GM18511 (cell line): ENCODE data around the gene HOXD8.

Source experiments
- ATAC-seq: cut with Tn5 transposase; IDR thresholded peaks from one replicate; pipeline ENCODE4 v1.9.1; 2021; ENCODE audit warnings: mild to moderate bottlenecking, moderate library complexity; ENCODE audit not compliant: unreplicated experiment

HOXD8 gene

DNA sequence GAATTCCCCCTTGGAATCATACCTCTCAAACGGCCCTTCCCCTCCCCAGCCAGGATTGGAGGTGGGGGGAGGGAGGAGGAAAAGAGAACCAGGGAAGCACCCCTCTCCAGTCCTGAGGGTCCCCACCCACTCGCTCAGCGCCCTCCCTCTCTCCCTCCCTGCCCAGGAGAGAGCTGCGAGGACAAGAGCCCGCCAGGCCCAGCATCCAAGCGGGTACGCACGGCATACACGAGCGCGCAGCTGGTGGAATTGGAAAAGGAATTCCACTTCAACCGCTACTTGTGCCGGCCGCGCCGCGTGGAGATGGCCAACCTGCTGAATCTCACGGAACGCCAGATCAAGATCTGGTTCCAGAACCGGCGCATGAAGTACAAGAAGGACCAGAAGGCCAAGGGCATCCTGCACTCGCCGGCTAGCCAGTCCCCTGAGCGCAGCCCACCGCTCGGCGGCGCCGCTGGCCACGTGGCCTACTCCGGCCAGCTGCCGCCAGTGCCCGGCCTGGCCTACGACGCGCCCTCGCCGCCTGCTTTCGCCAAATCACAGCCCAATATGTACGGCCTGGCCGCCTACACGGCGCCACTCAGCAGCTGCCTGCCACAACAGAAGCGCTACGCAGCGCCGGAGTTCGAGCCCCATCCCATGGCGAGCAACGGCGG, 42.0 kb downstream of the HOXD8 start:
- ATAC-seq = no peak

DNA sequence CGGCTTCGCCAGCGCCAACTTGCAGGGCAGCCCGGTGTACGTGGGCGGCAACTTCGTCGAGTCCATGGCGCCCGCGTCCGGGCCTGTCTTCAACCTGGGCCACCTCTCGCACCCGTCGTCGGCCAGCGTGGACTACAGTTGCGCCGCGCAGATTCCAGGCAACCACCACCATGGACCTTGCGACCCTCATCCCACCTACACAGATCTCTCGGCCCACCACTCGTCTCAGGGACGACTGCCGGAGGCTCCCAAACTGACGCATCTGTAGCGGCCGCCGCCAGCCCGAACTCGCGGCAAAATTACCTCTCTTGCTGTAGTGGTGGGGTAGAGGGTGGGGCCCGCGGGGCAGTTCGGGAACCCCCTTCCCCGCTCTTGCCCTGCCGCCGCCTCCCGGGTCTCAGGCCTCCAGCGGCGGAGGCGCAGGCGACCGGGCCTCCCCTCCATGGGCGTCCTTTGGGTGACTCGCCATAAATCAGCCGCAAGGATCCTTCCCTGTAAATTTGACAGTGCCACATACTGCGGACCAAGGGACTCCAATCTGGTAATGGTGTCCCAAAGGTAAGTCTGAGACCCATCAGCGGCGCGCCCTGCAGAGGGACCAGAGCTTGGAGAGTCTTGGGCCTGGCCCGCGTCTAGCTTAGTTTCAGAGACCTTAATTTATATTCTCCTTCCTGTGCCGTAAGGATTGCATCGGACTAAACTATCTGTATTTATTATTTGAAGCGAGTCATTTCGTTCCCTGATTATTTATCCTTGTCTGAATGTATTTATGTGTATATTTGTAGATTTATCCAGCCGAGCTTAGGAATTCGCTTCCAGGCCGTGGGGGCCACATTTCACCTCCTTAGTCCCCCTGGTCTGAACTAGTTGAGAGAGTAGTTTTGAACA, 42.7 kb downstream of the HOXD8 start:
- no peak for ATAC-seq

DNA sequence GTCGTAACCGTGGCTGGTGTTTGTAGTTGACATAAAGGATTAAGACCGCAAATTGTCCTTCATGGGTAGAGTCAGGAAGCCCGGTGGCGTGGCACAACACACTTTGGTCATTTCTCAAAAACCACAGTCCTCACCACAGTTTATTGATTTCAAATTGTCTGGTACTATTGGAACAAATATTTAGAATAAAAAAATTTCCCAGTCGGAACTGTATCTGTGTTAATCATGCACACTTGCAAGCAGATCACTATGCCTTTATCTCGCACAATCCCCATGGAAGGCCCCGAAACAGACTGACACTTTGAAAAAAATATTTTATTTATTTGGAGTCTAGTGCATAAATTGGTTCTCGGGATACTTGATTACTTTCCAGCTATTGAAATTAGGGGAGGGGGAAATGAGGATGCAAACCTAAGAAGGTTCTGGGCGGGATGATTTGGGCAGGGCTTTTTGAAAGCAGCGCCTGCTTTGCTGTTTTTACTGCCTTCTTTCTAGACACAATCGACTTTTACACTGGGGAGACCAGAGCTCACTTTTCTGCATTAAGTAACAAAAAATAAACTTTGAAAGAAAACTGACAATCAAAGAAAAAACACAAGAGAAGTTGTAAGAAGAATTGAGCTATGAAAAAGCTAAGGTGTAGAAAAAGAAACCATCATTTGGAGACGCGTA, 43.5 kb downstream of the HOXD8 start:
- no peak for ATAC-seq

DNA sequence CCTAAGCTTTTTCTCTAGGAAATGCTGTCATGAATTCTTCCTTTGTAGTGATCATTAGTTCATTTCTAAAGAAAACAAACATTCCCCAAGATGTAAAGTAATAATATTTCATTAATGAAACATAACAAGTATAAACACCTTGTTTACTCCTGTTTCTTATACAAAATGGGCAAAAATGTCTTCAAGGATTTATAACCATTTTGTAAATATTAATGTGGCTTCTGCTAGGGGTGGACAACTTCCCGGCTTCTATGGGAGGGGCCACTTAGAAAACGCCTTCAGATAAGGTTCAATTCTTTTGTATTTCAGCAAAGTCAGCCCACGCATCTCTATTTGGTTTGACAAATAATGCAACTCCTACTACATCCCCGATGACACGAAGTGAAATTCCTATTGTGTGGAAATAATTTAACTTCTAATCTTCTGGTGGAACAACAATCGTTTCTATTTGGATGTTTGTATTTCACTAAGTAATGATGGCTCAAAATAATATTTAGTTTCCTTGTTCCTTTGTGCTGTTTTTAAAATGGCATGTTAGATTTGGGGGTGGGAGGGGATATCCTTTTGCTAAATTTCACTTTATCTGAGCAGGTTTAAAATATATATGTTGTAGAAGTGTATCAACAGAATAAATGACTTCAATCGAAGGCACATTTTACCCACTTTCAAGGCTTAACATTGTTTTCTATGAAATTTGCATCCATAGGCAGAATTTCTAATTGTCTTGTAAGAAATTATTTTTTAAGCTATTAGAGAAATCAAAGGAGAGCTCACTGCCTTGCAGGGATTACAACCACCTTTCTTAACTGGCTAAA, 44.3 kb downstream of the HOXD8 start:
- ATAC-seq = no peak

DNA sequence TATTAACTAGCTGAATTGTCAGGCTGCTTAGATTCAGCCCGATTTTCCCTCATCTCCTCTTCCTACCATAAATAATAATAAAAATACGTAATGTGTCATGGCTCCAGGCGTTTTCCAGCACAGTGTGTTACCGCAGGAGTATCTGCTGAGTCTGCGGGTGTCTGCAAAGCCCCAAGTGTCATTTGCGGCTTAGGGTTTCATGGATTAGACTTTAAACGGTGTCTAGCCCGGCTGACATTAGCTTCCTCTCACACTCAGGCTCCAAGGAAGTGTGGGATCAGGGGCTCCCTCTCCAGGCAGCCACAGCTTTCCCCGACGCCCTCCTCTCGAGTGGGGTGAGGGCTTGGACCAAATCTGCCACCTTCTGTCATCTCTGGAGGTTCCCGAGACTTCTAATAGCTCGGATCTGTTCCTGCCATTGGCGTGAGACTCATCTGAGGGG, 44.9 kb downstream of the HOXD8 start:
- no peak for ATAC-seq

DNA sequence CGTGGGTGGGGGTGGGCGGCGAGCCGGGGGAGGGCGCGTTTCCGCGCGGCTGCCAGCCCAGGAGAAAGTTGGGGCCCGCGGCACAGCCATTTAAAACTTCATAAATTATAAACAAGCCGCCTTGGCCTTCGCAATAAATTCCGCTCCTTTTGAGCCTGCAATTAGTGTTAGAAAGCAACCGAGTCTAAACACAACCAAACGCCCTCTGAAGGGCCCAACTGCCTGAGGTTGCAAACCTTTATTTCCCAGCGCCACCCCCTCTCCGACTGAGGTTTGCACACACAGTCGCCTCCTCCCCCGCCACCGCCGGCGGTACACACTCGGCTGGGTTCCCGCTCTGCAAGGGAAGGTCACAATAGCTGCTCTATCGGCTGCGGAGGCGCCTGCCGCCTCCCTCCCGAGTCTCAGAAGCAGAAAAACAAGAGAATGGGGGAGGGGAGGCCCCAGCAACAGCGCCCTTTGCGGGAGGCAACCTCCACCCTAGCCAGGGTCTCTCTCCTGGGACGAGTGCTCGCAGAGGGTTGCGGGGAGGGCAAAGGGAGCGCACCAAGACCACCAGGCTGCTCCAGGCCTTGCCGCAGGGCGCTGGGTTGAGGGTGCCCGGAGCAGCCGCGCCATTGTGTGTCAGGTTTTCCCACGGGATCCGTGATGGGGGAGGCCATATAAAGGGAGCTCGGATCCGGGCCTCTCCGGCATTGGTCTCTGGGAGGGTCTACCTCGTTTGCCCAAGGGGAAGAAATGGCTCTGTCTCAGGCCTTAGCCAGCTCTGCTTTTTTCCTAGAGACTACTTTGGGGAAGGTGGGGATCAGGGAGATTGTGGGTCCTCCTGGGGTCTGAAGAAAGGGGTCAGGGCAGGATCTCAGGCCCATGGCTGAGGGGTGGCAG, 45.6 kb downstream of the HOXD8 start:
- no peak for ATAC-seq

DNA sequence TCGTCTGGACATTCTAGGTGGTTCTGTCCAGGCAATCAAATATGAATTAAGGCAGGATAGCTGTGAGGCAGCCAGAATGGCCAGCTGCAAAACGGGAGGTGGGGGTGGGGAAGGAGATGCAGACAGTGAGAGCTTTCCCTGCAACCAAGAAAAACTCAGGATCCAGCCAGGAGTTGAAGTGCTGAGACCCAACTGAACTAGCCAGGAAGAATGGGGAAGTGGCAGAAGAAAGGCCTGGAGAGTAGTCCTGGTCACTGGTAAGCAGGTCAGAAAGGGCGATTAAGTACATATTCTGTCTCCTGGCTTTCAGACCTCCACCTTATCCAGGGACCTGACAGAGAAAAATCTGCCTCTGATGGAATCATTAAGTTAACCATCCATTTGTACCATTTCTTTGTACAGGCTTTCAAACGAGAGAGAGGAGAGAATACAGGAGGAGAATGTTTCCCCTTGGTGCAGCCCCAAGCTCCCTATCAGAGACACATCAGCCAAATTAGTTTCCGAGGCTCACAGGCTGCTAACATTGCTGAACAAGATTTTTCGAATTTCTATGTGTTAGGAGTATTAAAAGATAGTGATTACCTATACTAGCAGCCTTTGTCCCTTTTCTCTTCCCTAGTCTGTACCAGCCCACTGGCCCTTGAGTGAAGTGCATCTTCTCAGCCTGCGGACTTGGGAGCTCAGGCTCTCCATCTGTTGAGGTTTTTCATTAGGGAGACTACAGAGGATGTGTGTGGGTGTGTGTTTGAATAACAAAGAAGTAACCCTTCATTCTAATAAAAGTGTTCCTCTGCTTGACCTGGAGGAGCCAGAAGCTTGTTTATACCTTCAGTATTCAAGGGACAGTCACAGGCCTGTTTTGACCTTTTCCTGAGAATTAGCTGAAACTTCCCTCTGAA, 46.5 kb downstream of the HOXD8 start:
- ATAC-seq = no peak

DNA sequence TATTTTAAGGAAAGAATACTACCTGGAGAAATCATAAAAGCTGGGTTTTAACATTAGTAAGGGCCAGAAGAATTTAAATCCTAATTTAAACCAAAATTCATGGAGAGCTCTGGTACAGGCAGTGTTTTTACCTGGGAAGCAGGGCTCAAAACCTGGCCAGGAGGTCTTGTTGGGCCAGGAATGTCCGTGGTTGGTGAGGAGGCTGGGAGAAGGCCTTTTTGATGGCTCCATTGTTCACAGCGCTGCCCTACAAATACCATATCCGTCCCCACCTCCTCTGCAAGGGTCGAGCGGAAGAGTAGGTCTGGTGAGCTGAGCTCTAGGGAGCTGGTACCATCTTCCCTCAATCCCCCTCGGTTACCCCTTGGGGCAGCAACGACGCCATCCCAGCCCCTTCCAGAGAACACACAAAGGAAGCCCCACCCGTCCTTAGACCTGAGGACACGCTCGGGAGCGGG, 48.1 kb downstream of the HOXD8 start:
- ATAC-seq = no peak

DNA sequence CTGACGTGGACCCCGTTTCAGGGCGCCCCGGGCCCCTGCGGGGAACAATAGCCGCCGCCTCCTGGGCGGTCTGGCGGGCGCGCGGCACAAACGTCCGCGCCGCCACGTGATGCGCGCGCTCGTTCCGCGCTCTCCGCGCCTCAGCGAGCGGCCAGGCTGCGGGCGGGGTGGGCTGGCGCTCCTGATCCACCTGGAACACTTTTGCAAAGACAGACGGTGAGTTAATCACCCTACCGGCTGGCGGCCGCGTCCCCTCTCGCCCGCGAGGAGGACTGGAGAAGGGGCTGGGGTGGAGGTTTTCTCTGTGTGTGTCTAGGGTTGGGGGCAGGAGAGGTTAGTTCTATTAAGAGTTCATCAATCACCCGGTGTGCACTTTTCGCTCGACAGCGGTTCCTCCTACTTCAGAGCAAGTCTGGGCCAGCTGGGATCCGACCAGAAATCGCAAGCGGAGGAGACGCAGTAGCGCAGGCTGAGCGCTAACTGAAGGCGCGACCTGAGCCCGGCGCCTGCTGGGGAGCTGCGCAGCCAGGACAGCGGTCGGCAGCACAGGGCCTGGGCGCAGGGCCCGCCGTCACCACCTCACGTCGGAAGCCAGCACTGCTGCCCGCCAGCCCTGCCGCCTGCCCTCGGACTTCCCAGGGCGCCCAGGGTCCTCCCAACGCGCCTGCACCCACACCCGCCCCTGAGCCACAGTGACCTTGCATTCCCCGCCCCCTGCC, 48.7 kb downstream of the HOXD8 start:
- ATAC-seq = no peak

DNA sequence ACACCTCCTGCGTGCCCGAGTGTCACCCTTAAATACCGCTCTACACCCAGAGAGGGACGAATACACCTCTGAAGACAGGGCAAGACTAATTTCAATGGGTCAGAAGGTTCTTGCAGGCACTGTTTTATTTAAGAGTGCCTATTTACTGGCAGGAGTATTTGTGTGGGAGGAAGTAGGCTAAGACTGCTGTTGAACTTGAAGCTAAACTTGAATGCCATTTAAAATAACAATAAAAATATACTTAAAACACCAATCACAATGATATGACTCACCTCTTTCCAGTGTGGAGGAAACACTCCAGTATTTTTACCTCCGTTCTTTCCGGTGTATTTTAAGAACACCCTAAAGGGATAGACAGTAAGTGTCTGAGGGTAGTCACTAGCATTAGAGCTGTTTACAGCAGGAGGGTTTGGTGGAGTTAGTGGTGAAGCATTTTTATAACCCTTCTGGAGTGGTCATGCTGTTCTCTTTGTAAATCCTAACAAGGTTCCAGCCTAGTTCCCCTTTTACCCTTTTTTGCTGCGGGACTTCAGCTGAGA, 49.3 kb downstream of the HOXD8 start:
- no peak for ATAC-seq

DNA sequence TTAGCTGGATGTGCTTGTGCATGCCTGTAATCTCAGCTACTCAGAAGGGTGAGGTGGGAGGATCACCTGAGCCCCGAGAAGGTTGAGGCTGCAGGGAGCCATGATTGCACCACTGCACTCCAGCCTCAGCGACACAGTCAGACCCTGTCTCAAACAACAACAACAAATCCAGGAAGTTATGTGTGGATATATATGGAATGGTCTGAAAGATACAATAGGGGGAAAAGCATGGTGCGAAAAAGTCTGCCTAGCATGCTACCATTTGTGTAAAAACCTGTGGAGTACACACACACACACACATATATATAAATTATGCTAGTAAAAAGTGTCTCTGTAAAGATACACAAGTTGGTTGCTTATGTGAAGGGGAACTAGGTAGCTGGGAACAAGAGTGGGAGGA, 52.0 kb downstream of the HOXD8 start:
- no peak for ATAC-seq
